SK-N-SH (cell line): ENCODE data around the gene RANBP2. TPM values are rescaled to one million over a fixed set of nuclear protein-coding genes. Genes with fewer than 3 reads are reported as not detected.

Experiments
- CTCF ChIA-PET: fragments of 300-600, 350-600 bp; formaldehyde crosslinking; extraction: SDS; loops from one replicate; lab custom pipeline; 2021; lab: Yijun Ruan, JAX
- POLR2A ChIA-PET: fragments of 350-600 bp; sonication (Branson Sonifier 250); formaldehyde crosslinking; extraction: SDS; loops from one replicate; lab custom pipeline; 2020; ENCODE audit warnings: antibody characterized with exemption, inconsistent platforms; lab: Yijun Ruan, JAX
- DNase-seq: peaks from one replicate; pipeline ENCODE4 v3.0.0; 2012
- H2AFZ ChIP-seq: fragments of 200-600 bp; sonication (generic); 2 replicates; pipeline ENCODE4 v1.8.1; 2016; ENCODE audit warnings: antibody characterized with exemption, mild to moderate bottlenecking, low read depth
- H3F3A ChIP-seq: fragments of 200-600 bp; sonication (generic); replicated peaks from 2 replicates; pipeline ENCODE3; 2016; ENCODE audit warnings: antibody characterized with exemption, mild to moderate bottlenecking; ENCODE audit not compliant: insufficient read depth
- H3K27ac ChIP-seq, 2 experiments: fragments of 200-500 bp in 1 of 2; fragments of 200-600 bp in 1 of 2; sonication (Bioruptor generic) in 1 of 2; sonication (generic), shearing (Covaris generic) in 1 of 2; 2 replicates each; pipeline versions ENCODE4 v1.5.1 to v1.6.1; 2014 to 2016; ENCODE audit warnings: low read depth in 2 of 2, inconsistent platforms in 1 of 2, low read length in 1 of 2, mild to moderate bottlenecking in 1 of 2, mixed read lengths in 1 of 2
- H3K27me3 ChIP-seq: fragments of 200-600 bp; sonication (generic), shearing (Covaris generic); 2 replicates; pipeline ENCODE4 v1.6.1; 2016; ENCODE audit warnings: mixed run types; ENCODE audit not compliant: insufficient read depth
- H3K36me3 ChIP-seq, 2 experiments: fragments of 200-500 bp in 1 of 2; fragments of 200-600 bp in 1 of 2; sonication (Bioruptor generic) in 1 of 2; sonication (generic) in 1 of 2; replicated peaks in 1 of 2; 2 replicates each; pipeline versions ENCODE3 to v1.5.1; 2014 to 2016; ENCODE audit warnings: low read length in 1 of 2, mild to moderate bottlenecking in 1 of 2; ENCODE audit not compliant: insufficient read depth in 2 of 2, control insufficient read depth in 1 of 2
- H3K4me1 ChIP-seq, 2 experiments: fragments of 200-500 bp in 1 of 2; fragments of 200-600 bp in 1 of 2; sonication (Bioruptor generic) in 1 of 2; sonication (generic), shearing (Covaris generic) in 1 of 2; 2 replicates each; pipeline versions ENCODE4 v1.5.1 to v1.6.1; 2014 to 2016; ENCODE audit warnings: low read depth in 1 of 2, low read length in 1 of 2, mixed run types in 1 of 2; ENCODE audit not compliant: insufficient read depth in 2 of 2, control insufficient read depth in 1 of 2
- H3K4me2 ChIP-seq: fragments of 200-600 bp; sonication (generic), shearing (Covaris generic); 2 replicates; pipeline ENCODE4 v1.6.1; 2017; ENCODE audit warnings: mixed run types
- H3K4me3 ChIP-seq, 2 experiments: fragments of 200-500 bp in 1 of 2; fragments of 200-600 bp in 1 of 2; sonication (Bioruptor generic) in 1 of 2; sonication (generic), shearing (Covaris generic) in 1 of 2; 2 replicates each; pipeline versions ENCODE4 v1.5.1 to v1.8.1; 2014 to 2016; ENCODE audit warnings: low read depth in 2 of 2, inconsistent platforms in 1 of 2, low read length in 1 of 2, mild to moderate bottlenecking in 1 of 2, mixed read lengths in 1 of 2, moderate library complexity in 1 of 2
- H3K79me2 ChIP-seq: fragments of 200-600 bp; sonication (generic); 2 replicates; pipeline ENCODE4 v1.8.1; 2017; ENCODE audit warnings: mild to moderate bottlenecking; ENCODE audit not compliant: insufficient read depth
- H3K9ac ChIP-seq: fragments of 200-600 bp; sonication (generic); 2 replicates; pipeline ENCODE4 v1.6.1; 2017; ENCODE audit warnings: mixed run types
- H3K9me2 ChIP-seq: fragments of 200-600 bp; sonication (generic); 2 replicates; pipeline ENCODE4 v1.6.1; 2017; ENCODE audit warnings: mixed run types
- H3K9me3 ChIP-seq: fragments of 200-600 bp; sonication (generic); 2 replicates; pipeline ENCODE4 v1.6.1; 2017; ENCODE audit warnings: mixed run types, mild to moderate bottlenecking, moderate library complexity
- H4K20me1 ChIP-seq: fragments of 200-600 bp; sonication (generic); 2 replicates; pipeline ENCODE4 v1.6.1; 2017; ENCODE audit warnings: mild to moderate bottlenecking, mixed run types; ENCODE audit not compliant: insufficient read depth
- CTCF ChIP-seq: fragments of 200-600 bp; sonication (generic); IDR thresholded peaks from 2 replicates; pipeline ENCODE4 v1.6.1; 2017; ENCODE audit warnings: antibody characterized with exemption, mild to moderate bottlenecking, moderate library complexity
- FOSL2 ChIP-seq: IDR thresholded peaks from 2 replicates; pipeline ENCODE4 v1.4.0; 2012; ENCODE audit warnings: low read depth, mild to moderate bottlenecking, moderate library complexity, borderline replicate concordance
- FOXJ3 ChIP-seq: sonication (generic); formaldehyde crosslinking; IDR thresholded peaks from 2 replicates; pipeline ENCODE4 v1.5.1; 2020; ENCODE audit warnings: mild to moderate bottlenecking, missing genetic modification reagents
- JUND ChIP-seq: IDR thresholded peaks from 2 replicates; pipeline ENCODE4 v1.4.0; 2012
- MAX ChIP-seq: IDR thresholded peaks from 2 replicates; pipeline ENCODE4 v1.4.0; 2012; ENCODE audit warnings: low read depth
- MXI1 ChIP-seq: IDR thresholded peaks from 2 replicates; pipeline ENCODE4 v1.6.1; 2012; ENCODE audit warnings: mild to moderate bottlenecking, low read depth, low read length, improper control_type of control experiment
- NFIC ChIP-seq: IDR thresholded peaks from 2 replicates; pipeline ENCODE4 v1.4.0; 2012; ENCODE audit warnings: borderline replicate concordance
- NRF1 ChIP-seq: IDR thresholded peaks from 2 replicates; pipeline ENCODE4 v1.6.1; 2012; ENCODE audit warnings: low read depth, mild to moderate bottlenecking, low read length
- POLR2AphosphoS5 ChIP-seq: IDR thresholded peaks from 2 replicates; pipeline ENCODE4 v1.6.1; 2012; ENCODE audit warnings: low read depth, low read length
- RAD21 ChIP-seq: IDR thresholded peaks from 2 replicates; pipeline ENCODE4 v1.6.1; 2012; ENCODE audit warnings: mild to moderate bottlenecking, low read length
- SIN3A ChIP-seq: IDR thresholded peaks from 2 replicates; pipeline ENCODE4 v1.6.1; 2012; ENCODE audit warnings: low read depth, mild to moderate bottlenecking, low read length, moderate library complexity, borderline replicate concordance
- SMC3 ChIP-seq: IDR thresholded peaks from 2 replicates; pipeline ENCODE4 v1.6.1; 2012; ENCODE audit warnings: low read depth, low read length, improper control_type of control experiment
- TAF1 ChIP-seq: IDR thresholded peaks from 2 replicates; pipeline ENCODE4 v1.6.1; 2012; ENCODE audit warnings: low read depth, mild to moderate bottlenecking, low read length, moderate library complexity, borderline replicate concordance
- TCF12 ChIP-seq: IDR thresholded peaks from 2 replicates; pipeline ENCODE4 v1.4.0; 2012
- TEAD4 ChIP-seq: IDR thresholded peaks from 2 replicates; pipeline ENCODE4 v1.4.0; 2012; ENCODE audit warnings: mild to moderate bottlenecking, borderline replicate concordance; ENCODE audit not compliant: insufficient read depth
- YY1 ChIP-seq: IDR thresholded peaks from 2 replicates; pipeline ENCODE4 v1.4.0; 2012; ENCODE audit warnings: low read depth, mild to moderate bottlenecking
- ZBTB33 ChIP-seq: IDR thresholded peaks from 2 replicates; pipeline ENCODE4 v1.4.0; 2012; ENCODE audit warnings: low read depth, borderline replicate concordance
- WGBS: methylation state at CpG from one replicate; pipeline ENCODE4 v1.1.6; 2017; ENCODE audit warnings: low lambda C conversion rate; 5-methylcytosine and 5-hydroxymethylcytosine counted together
- polyA plus RNA-seq, 3 experiments: library from polyadenylated mRNA; depleted of rRNA; stranded (reverse); fragments of >200 nt; gene quantifications; 2 replicates each; pipeline ENCODE4 v1.2.3, GENCODE V29; 2012
- TF ChIP-seq, protein P1 (sequence below): IDR thresholded peaks from 2 replicates; pipeline ENCODE4; 2012

Gene RANBP2
- polyA plus RNA-seq, 1 of the 3 experiments (the other 2 are of a cell fraction), result 3.6 TPM

GRCh38 chr2:108786354-108787215 lies 67.3 kb downstream of the RANBP2 start, which contains the start of gene CCDC138:
TSS of gene CCDC138 (plus strand) at chr2:108786771. CDS start at chr2:108786823, 52 bp downstream.
- H3K27me3 ChIP-seq, result no peaks in the 10 kb centered on the region
- WGBS, result under 1% methylated on average over 50 of the region's 78 CpGs
- peaks cover 34% of the 10 kb centered on the region for H3F3A ChIP-seq
- no peaks in the 10 kb centered on the region for H3K9me3 ChIP-seq
- peaks cover 0 to 3% of the 10 kb centered on the region in 2 experiments; a peak in 2 of 4 replicates for H3K4me1 ChIP-seq
- H2AFZ ChIP-seq, result peak within 1 kb of the TSS; percentile 79
- peak within 1 kb of the TSS; percentile 92 for H3K4me2 ChIP-seq
- peak within 1 kb of the TSS; percentile 78 for H3K9ac ChIP-seq
- peaks cover 20% of the 10 kb centered on the region for H3K79me2 ChIP-seq
- ChIA-PET POLR2A (no interaction called here), CTCF (no interaction called here)
- peaks cover 43 to 45% of the 10 kb centered on the region in 2 experiments for H3K36me3 ChIP-seq
- TF ChIP-seq MAX (peak; percentile 24; the same call in 1 of the 2 replicates), SMC3 (no peak), CTCF (no peak), FOSL2 (no peak), FOXJ3 (CRISPR knock-in tag) (no peak), YY1 (no peak), JUND (no peak), RAD21 (no peak), POLR2AphosphoS5 (peak; percentile 90), SIN3A (no peak; the same call in 1 of the 2 replicates), MXI1 (peak; percentile 89), TAF1 (peak; percentile 63)
- TF ChIP-seq, protein P1, sequence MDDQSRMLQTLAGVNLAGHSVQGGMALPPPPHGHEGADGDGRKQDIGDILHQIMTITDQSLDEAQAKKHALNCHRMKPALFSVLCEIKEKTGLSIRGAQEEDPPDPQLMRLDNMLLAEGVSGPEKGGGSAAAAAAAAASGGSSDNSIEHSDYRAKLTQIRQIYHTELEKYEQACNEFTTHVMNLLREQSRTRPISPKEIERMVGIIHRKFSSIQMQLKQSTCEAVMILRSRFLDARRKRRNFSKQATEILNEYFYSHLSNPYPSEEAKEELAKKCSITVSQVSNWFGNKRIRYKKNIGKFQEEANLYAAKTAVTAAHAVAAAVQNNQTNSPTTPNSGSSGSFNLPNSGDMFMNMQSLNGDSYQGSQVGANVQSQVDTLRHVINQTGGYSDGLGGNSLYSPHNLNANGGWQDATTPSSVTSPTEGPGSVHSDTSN, result no peak
- peak within 1 kb of the TSS; percentile 39 to 81 for H3K27ac ChIP-seq
- DNase-seq, result peak; percentile 96
- no peaks in the 10 kb centered on the region for H3K9me2 ChIP-seq
- H4K20me1 ChIP-seq, result no peaks in the 10 kb centered on the region
- H3K4me3 ChIP-seq, result peak within 1 kb of the TSS; percentile 80 to 88

DNA sequence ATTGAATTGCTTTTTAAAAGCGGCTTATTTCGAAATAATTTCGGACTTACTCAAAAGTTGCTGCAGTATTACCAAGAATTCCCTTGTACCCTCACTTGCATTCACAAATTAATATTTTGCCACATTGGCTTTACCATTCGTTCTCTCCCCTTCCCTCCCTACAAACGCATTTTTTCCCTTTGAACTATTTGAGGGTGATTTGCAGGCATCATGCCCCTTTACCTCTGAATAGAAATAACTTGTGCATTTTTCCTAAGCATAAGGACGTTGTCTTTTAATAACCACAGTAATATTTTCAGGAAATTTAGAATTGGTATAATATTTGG lies 67.9 kb downstream of the RANBP2 start:
- H3K9me3 ChIP-seq, result no peaks in the 10 kb centered on the region
- H3K9me2 ChIP-seq, result no peaks in the 10 kb centered on the region
- no peaks in the 10 kb centered on the region for H3K27me3 ChIP-seq
- WGBS, result 2% methylated on average over 6 of the region's 6 CpGs
- peak overlapping the region; percentile 39 to 81; a peak in 3 of 4 replicates for H3K27ac ChIP-seq
- POLR2A ChIA-PET, result no interaction called here
- peak overlapping the region; percentile 78 for H3K9ac ChIP-seq
- H4K20me1 ChIP-seq, result no peaks in the 10 kb centered on the region
- H3F3A ChIP-seq, result peaks cover 33% of the 10 kb centered on the region
- peak overlapping the region; percentile 79; the same call in 1 of the 2 replicates for H2AFZ ChIP-seq
- peaks cover 0 to 3% of the 10 kb centered on the region in 2 experiments; a peak in 2 of 4 replicates for H3K4me1 ChIP-seq
- no peak for TF ChIP-seq NFIC
- TF ChIP-seq, protein P1, result no peak
- TF ChIP-seq TEAD4, result no peak
- no peak for TF ChIP-seq ZBTB33
- no peak for TF ChIP-seq NRF1
- no peak for TF ChIP-seq CTCF
- no peak for TF ChIP-seq MXI1
- TF ChIP-seq TCF12, result no peak
- H3K4me3 ChIP-seq, result peak overlapping the region; percentile 80 to 88
- peaks cover 20% of the 10 kb centered on the region for H3K79me2 ChIP-seq
- peaks cover 43 to 44% of the 10 kb centered on the region in 2 experiments for H3K36me3 ChIP-seq
- peak; percentile 44 for DNase-seq
- CTCF ChIA-PET, result no interaction called here
- H3K4me2 ChIP-seq, result peak overlapping the region; percentile 92
